H9 (cell line): ENCODE measurements around the gene VGF. TPM values are rescaled to one million over a fixed set of nuclear protein-coding genes. Genes with fewer than 3 reads are reported as not detected.

ENCODE experiments used
- DNase-seq: peaks from one replicate; pipeline ENCODE4 v3.0.0-alpha.2; 2017
- H2AFZ ChIP-seq: one replicate; pipeline ENCODE4 v1.6.1; 2013; ENCODE audit warnings: mild to moderate bottlenecking, low read length, control low read depth, moderate library complexity
- H2AK5ac ChIP-seq: 2 replicates; pipeline ENCODE4 v1.6.1; 2013; ENCODE audit warnings: low read length, control low read depth, mixed read lengths; ENCODE audit not compliant: insufficient read length
- H2BK120ac ChIP-seq: one replicate; pipeline ENCODE4 v1.6.1; 2013; ENCODE audit warnings: low read depth, mild to moderate bottlenecking, low read length, control low read depth, inconsistent platforms; ENCODE audit not compliant: poor library complexity, severe bottlenecking
- H2BK12ac ChIP-seq: 2 replicates; pipeline ENCODE4 v1.6.1; 2013; ENCODE audit warnings: low read length, control low read depth, mixed read lengths, low read depth; ENCODE audit not compliant: insufficient read length
- H2BK15ac ChIP-seq: 2 replicates; pipeline ENCODE4 v1.6.1; 2013; ENCODE audit warnings: low read depth, low read length, control low read depth
- H2BK20ac ChIP-seq: one replicate; pipeline ENCODE4 v1.6.1; 2013; ENCODE audit warnings: low read depth, mild to moderate bottlenecking, low read length, control low read depth, inconsistent platforms; ENCODE audit not compliant: poor library complexity, severe bottlenecking
- H2BK5ac ChIP-seq: 2 replicates; pipeline ENCODE4 v1.6.1; 2013; ENCODE audit warnings: low read length, control low read depth, mixed read lengths; ENCODE audit not compliant: insufficient read length
- H3K14ac ChIP-seq: 2 replicates; pipeline ENCODE4 v1.6.1; 2013; ENCODE audit warnings: low read length, control low read depth; ENCODE audit not compliant: insufficient read depth
- H3K18ac ChIP-seq: 2 replicates; pipeline ENCODE4 v1.6.1; 2013; ENCODE audit warnings: low read depth, mild to moderate bottlenecking, mixed read lengths, low read length, control low read depth; ENCODE audit not compliant: insufficient read length
- H3K23ac ChIP-seq: 2 replicates; pipeline ENCODE4 v1.6.1; 2013; ENCODE audit warnings: low read length, control low read depth, mixed read lengths, low read depth; ENCODE audit not compliant: insufficient read length
- H3K23me2 ChIP-seq: 2 replicates; pipeline ENCODE4 v1.6.1; 2013; ENCODE audit warnings: low read depth, mild to moderate bottlenecking, mixed read lengths, low read length, control low read depth; ENCODE audit not compliant: insufficient read length, poor library complexity, severe bottlenecking
- H3K27ac ChIP-seq: 2 replicates; pipeline ENCODE4 v1.5.1; 2013; ENCODE audit warnings: low read length, control low read depth, mixed read lengths, low read depth; ENCODE audit not compliant: insufficient read length
- H3K27me3 ChIP-seq: 2 replicates; pipeline ENCODE4 v1.6.1; 2013; ENCODE audit warnings: low read length, control low read depth, inconsistent platforms; ENCODE audit not compliant: insufficient read depth
- H3K4ac ChIP-seq: 2 replicates; pipeline ENCODE4 v1.6.1; 2013; ENCODE audit warnings: low read depth, mild to moderate bottlenecking, control low read depth, inconsistent platforms, low read length, moderate library complexity
- H3K4me1 ChIP-seq: 2 replicates; pipeline ENCODE4 v1.6.1; 2013; ENCODE audit warnings: low read length, control low read depth, inconsistent platforms; ENCODE audit not compliant: insufficient read depth
- H3K4me2 ChIP-seq: 2 replicates; pipeline ENCODE4 v1.6.1; 2013; ENCODE audit warnings: low read length, control low read depth, mixed read lengths; ENCODE audit not compliant: insufficient read length, insufficient read depth
- H3K56ac ChIP-seq: 2 replicates; pipeline ENCODE4 v1.6.1; 2013; ENCODE audit warnings: low read depth, mild to moderate bottlenecking, mixed read lengths, low read length, control low read depth; ENCODE audit not compliant: insufficient read length
- H3K79me1 ChIP-seq: 2 replicates; pipeline ENCODE4 v1.6.1; 2013; ENCODE audit warnings: low read depth, mild to moderate bottlenecking, moderate library complexity, low read length, control low read depth, inconsistent platforms; ENCODE audit not compliant: insufficient read depth, poor library complexity, severe bottlenecking
- H3K79me2 ChIP-seq: 2 replicates; pipeline ENCODE4 v1.6.1; 2013; ENCODE audit warnings: low read length, control low read depth, inconsistent platforms; ENCODE audit not compliant: insufficient read depth
- H3K9ac ChIP-seq: 2 replicates; pipeline ENCODE4 v1.6.1; 2013; ENCODE audit warnings: low read length, control low read depth, mixed read lengths; ENCODE audit not compliant: insufficient read length; ENCODE audit errors: extremely low read depth
- H3K9me3 ChIP-seq: one replicate; pipeline ENCODE4 v1.6.1; 2013; ENCODE audit warnings: low read depth, low read length, inconsistent platforms; ENCODE audit not compliant: control insufficient read depth
- H3T11ph ChIP-seq: one replicate; pipeline ENCODE4 v1.6.1; 2013; ENCODE audit warnings: mild to moderate bottlenecking, low read length, control low read depth, inconsistent platforms
- H4K20me1 ChIP-seq: one replicate; pipeline ENCODE4 v1.6.1; 2013; ENCODE audit not compliant: control insufficient read depth, insufficient read length, insufficient read depth
- H4K5ac ChIP-seq: 2 replicates; pipeline ENCODE4 v1.6.1; 2013; ENCODE audit warnings: low read depth, mild to moderate bottlenecking, mixed read lengths, low read length, control low read depth; ENCODE audit not compliant: insufficient read length
- H4K8ac ChIP-seq: replicated peaks from 2 replicates; pipeline ENCODE4 v1.6.1; 2013; ENCODE audit warnings: low read length, control low read depth, mixed read lengths, low read depth; ENCODE audit not compliant: insufficient read length
- H4K91ac ChIP-seq: 2 replicates; pipeline ENCODE4 v1.6.1; 2013; ENCODE audit warnings: low read depth, mild to moderate bottlenecking, moderate library complexity, mixed read lengths, low read length, control low read depth; ENCODE audit not compliant: insufficient read length
- H3K27ac Mint-ChIP-seq, 3 experiments: 2 replicates in 2 of 3; 3 replicates in 1 of 3; pipeline ENCODE4 v1.8.0; 2020 to 2021; ENCODE audit warnings: mixed read lengths in 3 of 3, mild to moderate bottlenecking in 1 of 3, moderate library complexity in 1 of 3
- H3K27me3 Mint-ChIP-seq: 2 replicates; pipeline ENCODE4 v1.8.0; 2021; ENCODE audit warnings: low read depth, mild to moderate bottlenecking, moderate library complexity, mixed read lengths
- H3K36me3 Mint-ChIP-seq, 3 experiments: 2 replicates in 2 of 3; 3 replicates in 1 of 3; pipeline ENCODE4 v1.8.0; 2020 to 2021; ENCODE audit warnings: low read depth in 3 of 3, mixed read lengths in 3 of 3; ENCODE audit not compliant: insufficient read depth in 1 of 3
- H3K4me1 Mint-ChIP-seq, 2 experiments: 2 replicates each; pipeline ENCODE4 v1.8.0; 2020; ENCODE audit warnings: mixed read lengths in 2 of 2
- H3K4me3 Mint-ChIP-seq, 2 experiments: 2 replicates in 1 of 2; 3 replicates in 1 of 2; pipeline ENCODE4 v1.8.0; 2020 to 2021; ENCODE audit warnings: mild to moderate bottlenecking in 2 of 2, mixed read lengths in 2 of 2, moderate library complexity in 1 of 2
- H3K9me3 Mint-ChIP-seq, 2 experiments: 2 replicates in 1 of 2; 3 replicates in 1 of 2; pipeline ENCODE4 v1.8.0; 2020; ENCODE audit warnings: mild to moderate bottlenecking in 2 of 2, mixed read lengths in 2 of 2, moderate library complexity in 1 of 2
- CTCF ChIP-seq: fragments of 200-600 bp; sonication (generic); conservative IDR thresholded peaks from 3 replicates; pipeline ENCODE4 v1.8.0; 2021; ENCODE audit warnings: antibody characterized with exemption, mild to moderate bottlenecking
- WGBS: extraction: QIAGEN DNeasy Blood & Tissue Kit; methylation state at CpG from one replicate; pipeline ENCODE4 v1.1.7; 2013; ENCODE audit warnings: missing lambda C conversion rate, low lambda C conversion rate, mixed read lengths; ENCODE audit not compliant: insufficient read length; ENCODE audit errors: extremely low coverage; 5-methylcytosine and 5-hydroxymethylcytosine counted together
- total RNA-seq: library from RNA; stranded (reverse); gene quantifications from 2 replicates; pipeline ENCODE4 v1.2.1, GENCODE V29; 2021

Gene VGF
- total RNA-seq, 1 experiment from 2014 or later: 37.1 TPM

DNA sequence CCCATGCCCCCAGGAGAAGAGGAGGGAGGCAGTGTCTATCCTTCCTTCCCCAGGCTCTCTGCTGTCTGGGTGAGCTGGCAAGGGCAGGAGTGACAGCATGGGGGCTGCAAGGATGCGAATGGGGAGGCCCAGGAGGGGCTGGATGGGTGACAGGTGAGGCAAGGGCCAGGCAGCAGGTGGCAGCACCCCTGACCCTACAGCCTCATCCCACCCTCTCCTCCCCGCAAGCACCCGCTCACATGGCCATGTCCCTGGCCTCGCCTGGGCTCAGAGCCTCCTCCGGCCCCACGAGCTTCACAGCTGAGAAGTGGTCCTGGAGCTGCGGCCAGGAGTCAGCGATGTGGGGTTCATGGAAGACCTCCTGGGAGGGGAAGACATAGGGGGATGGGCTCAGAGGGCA lies 46.6 kb upstream of the VGF start:
- Histone ChIP-seq H3K23ac (no peak overlapping the region), H2AK5ac (no peak overlapping the region)
- no peak overlapping the region for H3K27ac Mint-ChIP-seq

More for the DNA sequence above, 46.6 kb upstream of the VGF start:
- Mint-ChIP-seq H3K4me3 (no peak overlapping the region), H3K27me3 (no peaks in the 10 kb centered on the region), H3K36me3 (peaks cover 11 to 53% (median 21%) of the 10 kb centered on the region in 3 experiments; a peak in 6 of 7 replicates), H3K9me3 (no peaks in the 10 kb centered on the region), H3K4me1 (peaks cover 7 to 9% of the 10 kb centered on the region in 2 experiments)
- H3K79me2 ChIP-seq: no peaks in the 10 kb centered on the region
- no peaks in the 10 kb centered on the region for H3K4me1 ChIP-seq
- no peak overlapping the region for H3K27ac ChIP-seq
- no peak overlapping the region for H2BK5ac ChIP-seq
- no CpG with 5 or more reads among the region's 8 CpGs for WGBS
- DNase-seq: no peak
- H4K5ac ChIP-seq: no peak overlapping the region
- no peak overlapping the region for H2BK120ac ChIP-seq
- H3K9ac ChIP-seq: no peak overlapping the region
- no peak overlapping the region for H3K56ac ChIP-seq
- no peak overlapping the region for H4K8ac ChIP-seq
- H2BK15ac ChIP-seq: no peak overlapping the region
- H3K23me2 ChIP-seq: peaks cover 3% of the 10 kb centered on the region
- TF ChIP-seq CTCF: no peak; the same call in 2 of the 3 replicates
- no peaks in the 10 kb centered on the region for H3K27me3 ChIP-seq
- H3T11ph ChIP-seq: no peak overlapping the region
- no peaks in the 10 kb centered on the region for H3K9me3 ChIP-seq
- no peaks in the 10 kb centered on the region for H3K79me1 ChIP-seq
- H3K4me2 ChIP-seq: no peak overlapping the region
- no peak overlapping the region for H4K91ac ChIP-seq
- H2AFZ ChIP-seq: no peak overlapping the region
- H3K18ac ChIP-seq: no peak overlapping the region
- H2BK20ac ChIP-seq: no peak overlapping the region
- H4K20me1 ChIP-seq: no peaks in the 10 kb centered on the region
- H2BK12ac ChIP-seq: no peak overlapping the region
- no peak overlapping the region for H3K4ac ChIP-seq
- no peak overlapping the region for H3K14ac ChIP-seq
